Karpas-422 (cell line): Measurements from ENCODE around the gene DOP1B. TPM values are rescaled to one million over a fixed set of nuclear protein-coding genes. Genes with fewer than 3 reads are reported as not detected.

ENCODE experiments used
- total RNA-seq: library from RNA; depleted of rRNA; stranded (reverse); fragments of >200 nt; shearing (Covaris generic); gene quantifications from 2 replicates; pipeline ENCODE4 v1.2.3, GENCODE V29; 2014; ENCODE audit warnings: low replicate concordance; rRNA removed

Gene DOP1B
- total RNA-seq, 1 experiment from 2014 or later = 2.1 TPM

Other genes with a start within 250 kb of the DOP1B start
- 13.2 and 22.6 TPM in 2 replicates for gene SETD4, start 96.3 kb upstream of the DOP1B start, total RNA-seq
- gene CBR1, start 86.8 kb upstream of the DOP1B start, total RNA-seq = 26.4 and 34.1 TPM in 2 replicates
- not detected in 2 replicates for gene CBR3, start 21.7 kb upstream of the DOP1B start, total RNA-seq
- 13.8 and 15.9 TPM in 2 replicates for gene MORC3, start 163.4 kb downstream of the DOP1B start, total RNA-seq
- 2.3 and 5.6 TPM in 2 replicates for gene CHAF1B, start 228.6 kb downstream of the DOP1B start, total RNA-seq